HEK293 (cell line): Measurements from ENCODE around the gene COL18A1.

Experiments used
- CTCF ChIP-seq: fragments of 450-650 bp; formaldehyde crosslinking; IDR thresholded peaks from 2 replicates; pipeline ENCODE4 v1.5.1; 2016; ENCODE audit warnings: missing biosample characterization, missing genetic modification characterization
- HOXA7 ChIP-seq: sonication (generic); formaldehyde crosslinking; IDR thresholded peaks from 2 replicates; pipeline ENCODE4 v1.8.1; 2022; ENCODE audit warnings: missing genetic modification reagents, borderline replicate concordance
- ZNF138 ChIP-seq: fragments of 450-650 bp; formaldehyde crosslinking; IDR thresholded peaks from 2 replicates; pipeline ENCODE4 v1.5.1; 2016; ENCODE audit warnings: missing biosample characterization, missing genetic modification characterization, borderline replicate concordance

GRCh38 chr21:45549626-45550463, 144.9 kb downstream of the COL18A1 start:
- no peak for TF ChIP-seq CTCF (tag by site-specific recombination)
- TF ChIP-seq ZNF138 (tag by site-specific recombination) = no peak
- TF ChIP-seq HOXA7 (CRISPR knock-in tag) = no peak
